Fibroblast of skin of scalp (primary cell): ENCODE measurements around the gene SLC25A13.

Experiments
- DNase-seq: peaks from one replicate; pipeline ENCODE4 v3.0.0-alpha.2; 2013

Gene SLC25A13

GRCh38 chr7:96199421-96199820 lies 122.5 kb downstream of the SLC25A13 start:
- DNase-seq, result peak; percentile 11

- DNase-seq, result no peak
These were observed 123.8 kb downstream of the SLC25A13 start for GRCh38 chr7:96198047-96198636.

- no peak for DNase-seq
These were observed 125.2 kb downstream of the SLC25A13 start for GRCh38 chr7:96196676-96197075.

GRCh38 chr7:96189129-96189820 lies 132.6 kb downstream of the SLC25A13 start:
- no peak for DNase-seq

GRCh38 chr7:96188591-96188991 lies 133.3 kb downstream of the SLC25A13 start:
- DNase-seq, result peak; percentile 28

- peak; percentile 7 for DNase-seq
These were observed 133.7 kb downstream of the SLC25A13 start for GRCh38 chr7:96188174-96188581.

GRCh38 chr7:96187735-96188134 lies 134.2 kb downstream of the SLC25A13 start:
- DNase-seq, result no peak

- no peak for DNase-seq
These were observed 137.1 kb downstream of the SLC25A13 start for GRCh38 chr7:96184783-96185182.

- no peak for DNase-seq
These were observed 138.7 kb downstream of the SLC25A13 start for GRCh38 chr7:96183163-96183670.

GRCh38 chr7:96182424-96183158 lies 139.3 kb downstream of the SLC25A13 start:
- DNase-seq, result no peak

- DNase-seq, result no peak
These were observed 140.7 kb downstream of the SLC25A13 start for GRCh38 chr7:96181174-96181573.

GRCh38 chr7:96179837-96180236 lies 142.1 kb downstream of the SLC25A13 start:
- DNase-seq, result peak; percentile 10

- no peak for DNase-seq
These were observed 142.6 kb downstream of the SLC25A13 start for GRCh38 chr7:96179341-96179740.

GRCh38 chr7:96178581-96178980 lies 143.3 kb downstream of the SLC25A13 start:
- no peak for DNase-seq

GRCh38 chr7:96177353-96177752 lies 144.5 kb downstream of the SLC25A13 start:
- DNase-seq, result no peak

GRCh38 chr7:96174812-96175211 lies 147.1 kb downstream of the SLC25A13 start:
- no peak for DNase-seq

- no peak for DNase-seq
These were observed 148.1 kb downstream of the SLC25A13 start for GRCh38 chr7:96173781-96174180.

GRCh38 chr7:96169439-96169838 lies 152.5 kb downstream of the SLC25A13 start:
- peak; percentile 41 for DNase-seq

- no peak for DNase-seq
These were observed 154.5 kb downstream of the SLC25A13 start for GRCh38 chr7:96167424-96167823.

- no peak for DNase-seq
These were observed 160.0 kb downstream of the SLC25A13 start for GRCh38 chr7:96161897-96162296.

- no peak for DNase-seq
These were observed 164.0 kb downstream of the SLC25A13 start for GRCh38 chr7:96157856-96158255.

GRCh38 chr7:96154506-96154905 lies 167.4 kb downstream of the SLC25A13 start:
- DNase-seq, result peak; percentile 2

GRCh38 chr7:96152706-96153105 lies 169.2 kb downstream of the SLC25A13 start:
- no peak for DNase-seq

GRCh38 chr7:96151889-96152288 lies 170.0 kb downstream of the SLC25A13 start:
- no peak for DNase-seq
